Liver (tissue), 3 donors: Measurements from ENCODE around the gene FURIN.
A peak's percentile ranks its signal among the peaks of the same experiment; 100 is the strongest.

Experiments used
- EGR1 ChIP-seq, 2 donors: IDR thresholded peaks; 2 replicates each; pipeline ENCODE4 v1.6.1; 2016 to 2018; ENCODE audit warnings: antibody characterized with exemption in 2 of 2, low read depth in 2 of 2
- RAD21 ChIP-seq, 2 donors: IDR thresholded peaks; 2 replicates each; pipeline ENCODE4 v1.6.1; 2016; ENCODE audit warnings: antibody characterized with exemption in 2 of 2, mild to moderate bottlenecking in 2 of 2
- RXRA ChIP-seq, 2 donors: IDR thresholded peaks; 2 replicates each; pipeline ENCODE4 v1.6.1; 2017 to 2018; ENCODE audit warnings: antibody characterized with exemption in 2 of 2, mild to moderate bottlenecking in 1 of 2
- SP1 ChIP-seq: IDR thresholded peaks from 2 replicates; pipeline ENCODE4 v1.6.1; 2018; ENCODE audit warnings: antibody characterized with exemption, mild to moderate bottlenecking
- TAF1 ChIP-seq: conservative IDR thresholded peaks from 2 replicates; pipeline ENCODE4 v1.6.1; 2016; ENCODE audit warnings: antibody characterized with exemption, mild to moderate bottlenecking
- YY1 ChIP-seq: IDR thresholded peaks from 2 replicates; pipeline ENCODE4 v1.6.1; 2016; ENCODE audit warnings: antibody characterized with exemption, mild to moderate bottlenecking
- TF ChIP-seq, protein P1 (sequence below): fragments of 150-350 bp; IDR thresholded peaks from 2 replicates; pipeline ENCODE4 v1.5.1; 2017; ENCODE audit warnings: improper control_type of control experiment, low read depth, low read length; ENCODE audit not compliant: missing input control
- TF ChIP-seq, protein P2 (sequence below): IDR thresholded peaks from 2 replicates; pipeline ENCODE4 v1.6.1; 2016; ENCODE audit warnings: antibody characterized with exemption, mild to moderate bottlenecking
- TF ChIP-seq, protein P3 (sequence below): IDR thresholded peaks from 2 replicates; pipeline ENCODE4 v1.6.1; 2016; ENCODE audit warnings: antibody characterized with exemption
- donor health status: healthy.
- donor health status: healthy.

DNA sequence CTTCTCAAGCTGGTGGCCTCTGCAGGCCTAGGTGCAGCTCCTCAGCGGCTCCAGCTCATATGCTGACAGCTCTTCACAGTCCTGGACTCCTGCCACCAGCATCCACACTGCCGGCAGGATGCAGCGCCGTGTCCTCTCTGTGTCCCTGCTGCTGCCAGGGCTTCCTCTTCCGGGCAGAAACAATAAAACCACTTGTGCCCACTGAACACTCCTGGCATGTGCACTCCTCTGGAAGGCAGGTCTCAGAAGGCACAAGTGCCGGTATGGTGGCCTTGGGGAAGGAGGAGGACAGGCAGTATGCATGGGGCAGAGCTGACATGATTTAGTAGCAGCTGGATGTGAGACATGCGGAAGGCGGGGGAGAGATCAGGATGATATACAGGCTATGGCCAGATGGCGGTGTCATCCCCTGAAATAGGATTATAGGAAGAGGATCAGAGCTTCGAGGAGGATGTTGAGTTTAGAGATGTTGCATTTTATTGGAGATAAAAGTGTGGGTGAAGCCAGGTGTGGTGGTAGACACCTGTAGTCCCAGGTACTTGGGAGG, 27.3 kb downstream of the FURIN start:
- TF ChIP-seq, protein P1, sequence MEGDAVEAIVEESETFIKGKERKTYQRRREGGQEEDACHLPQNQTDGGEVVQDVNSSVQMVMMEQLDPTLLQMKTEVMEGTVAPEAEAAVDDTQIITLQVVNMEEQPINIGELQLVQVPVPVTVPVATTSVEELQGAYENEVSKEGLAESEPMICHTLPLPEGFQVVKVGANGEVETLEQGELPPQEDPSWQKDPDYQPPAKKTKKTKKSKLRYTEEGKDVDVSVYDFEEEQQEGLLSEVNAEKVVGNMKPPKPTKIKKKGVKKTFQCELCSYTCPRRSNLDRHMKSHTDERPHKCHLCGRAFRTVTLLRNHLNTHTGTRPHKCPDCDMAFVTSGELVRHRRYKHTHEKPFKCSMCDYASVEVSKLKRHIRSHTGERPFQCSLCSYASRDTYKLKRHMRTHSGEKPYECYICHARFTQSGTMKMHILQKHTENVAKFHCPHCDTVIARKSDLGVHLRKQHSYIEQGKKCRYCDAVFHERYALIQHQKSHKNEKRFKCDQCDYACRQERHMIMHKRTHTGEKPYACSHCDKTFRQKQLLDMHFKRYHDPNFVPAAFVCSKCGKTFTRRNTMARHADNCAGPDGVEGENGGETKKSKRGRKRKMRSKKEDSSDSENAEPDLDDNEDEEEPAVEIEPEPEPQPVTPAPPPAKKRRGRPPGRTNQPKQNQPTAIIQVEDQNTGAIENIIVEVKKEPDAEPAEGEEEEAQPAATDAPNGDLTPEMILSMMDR = peak; percentile 3
- TF ChIP-seq, protein P2, sequence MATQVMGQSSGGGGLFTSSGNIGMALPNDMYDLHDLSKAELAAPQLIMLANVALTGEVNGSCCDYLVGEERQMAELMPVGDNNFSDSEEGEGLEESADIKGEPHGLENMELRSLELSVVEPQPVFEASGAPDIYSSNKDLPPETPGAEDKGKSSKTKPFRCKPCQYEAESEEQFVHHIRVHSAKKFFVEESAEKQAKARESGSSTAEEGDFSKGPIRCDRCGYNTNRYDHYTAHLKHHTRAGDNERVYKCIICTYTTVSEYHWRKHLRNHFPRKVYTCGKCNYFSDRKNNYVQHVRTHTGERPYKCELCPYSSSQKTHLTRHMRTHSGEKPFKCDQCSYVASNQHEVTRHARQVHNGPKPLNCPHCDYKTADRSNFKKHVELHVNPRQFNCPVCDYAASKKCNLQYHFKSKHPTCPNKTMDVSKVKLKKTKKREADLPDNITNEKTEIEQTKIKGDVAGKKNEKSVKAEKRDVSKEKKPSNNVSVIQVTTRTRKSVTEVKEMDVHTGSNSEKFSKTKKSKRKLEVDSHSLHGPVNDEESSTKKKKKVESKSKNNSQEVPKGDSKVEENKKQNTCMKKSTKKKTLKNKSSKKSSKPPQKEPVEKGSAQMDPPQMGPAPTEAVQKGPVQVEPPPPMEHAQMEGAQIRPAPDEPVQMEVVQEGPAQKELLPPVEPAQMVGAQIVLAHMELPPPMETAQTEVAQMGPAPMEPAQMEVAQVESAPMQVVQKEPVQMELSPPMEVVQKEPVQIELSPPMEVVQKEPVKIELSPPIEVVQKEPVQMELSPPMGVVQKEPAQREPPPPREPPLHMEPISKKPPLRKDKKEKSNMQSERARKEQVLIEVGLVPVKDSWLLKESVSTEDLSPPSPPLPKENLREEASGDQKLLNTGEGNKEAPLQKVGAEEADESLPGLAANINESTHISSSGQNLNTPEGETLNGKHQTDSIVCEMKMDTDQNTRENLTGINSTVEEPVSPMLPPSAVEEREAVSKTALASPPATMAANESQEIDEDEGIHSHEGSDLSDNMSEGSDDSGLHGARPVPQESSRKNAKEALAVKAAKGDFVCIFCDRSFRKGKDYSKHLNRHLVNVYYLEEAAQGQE = no peak
- no peak for TF ChIP-seq RXRA (IDR thresholded peaks at IDR 0.05)
- TF ChIP-seq, protein P3, sequence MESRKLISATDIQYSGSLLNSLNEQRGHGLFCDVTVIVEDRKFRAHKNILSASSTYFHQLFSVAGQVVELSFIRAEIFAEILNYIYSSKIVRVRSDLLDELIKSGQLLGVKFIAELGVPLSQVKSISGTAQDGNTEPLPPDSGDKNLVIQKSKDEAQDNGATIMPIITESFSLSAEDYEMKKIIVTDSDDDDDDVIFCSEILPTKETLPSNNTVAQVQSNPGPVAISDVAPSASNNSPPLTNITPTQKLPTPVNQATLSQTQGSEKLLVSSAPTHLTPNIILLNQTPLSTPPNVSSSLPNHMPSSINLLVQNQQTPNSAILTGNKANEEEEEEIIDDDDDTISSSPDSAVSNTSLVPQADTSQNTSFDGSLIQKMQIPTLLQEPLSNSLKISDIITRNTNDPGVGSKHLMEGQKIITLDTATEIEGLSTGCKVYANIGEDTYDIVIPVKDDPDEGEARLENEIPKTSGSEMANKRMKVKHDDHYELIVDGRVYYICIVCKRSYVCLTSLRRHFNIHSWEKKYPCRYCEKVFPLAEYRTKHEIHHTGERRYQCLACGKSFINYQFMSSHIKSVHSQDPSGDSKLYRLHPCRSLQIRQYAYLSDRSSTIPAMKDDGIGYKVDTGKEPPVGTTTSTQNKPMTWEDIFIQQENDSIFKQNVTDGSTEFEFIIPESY = no peak
- TF ChIP-seq EGR1 (IDR thresholded peaks at IDR 0.05; ENCODE audit: low read depth in 2 of 2) = no peak
- no peak for TF ChIP-seq RAD21 (IDR thresholded peaks at IDR 0.05)
- no peak for TF ChIP-seq YY1
- TF ChIP-seq SP1 = no peak
- no peak for TF ChIP-seq TAF1
